Epithelial cell of esophagus (primary cell): ENCODE data around the gene DYNC2H1.

Source experiments
- DNase-seq: peaks from one replicate; pipeline ENCODE4 v3.0.0; 2010; ENCODE audit warnings: low read depth
- H3K4me3 ChIP-seq: 2 replicates; pipeline ENCODE4 v1.5.1; 2011; ENCODE audit warnings: mild to moderate bottlenecking, low read length, control low read depth
- TF ChIP-seq, protein P1 (sequence below): IDR thresholded peaks from 2 replicates; pipeline ENCODE4 v1.5.1; 2011; ENCODE audit warnings: low read depth, mild to moderate bottlenecking, low read length, control low read depth, inconsistent platforms; ENCODE audit not compliant: insufficient read depth; ENCODE audit errors: missing control alignments

DYNC2H1 gene

DNA sequence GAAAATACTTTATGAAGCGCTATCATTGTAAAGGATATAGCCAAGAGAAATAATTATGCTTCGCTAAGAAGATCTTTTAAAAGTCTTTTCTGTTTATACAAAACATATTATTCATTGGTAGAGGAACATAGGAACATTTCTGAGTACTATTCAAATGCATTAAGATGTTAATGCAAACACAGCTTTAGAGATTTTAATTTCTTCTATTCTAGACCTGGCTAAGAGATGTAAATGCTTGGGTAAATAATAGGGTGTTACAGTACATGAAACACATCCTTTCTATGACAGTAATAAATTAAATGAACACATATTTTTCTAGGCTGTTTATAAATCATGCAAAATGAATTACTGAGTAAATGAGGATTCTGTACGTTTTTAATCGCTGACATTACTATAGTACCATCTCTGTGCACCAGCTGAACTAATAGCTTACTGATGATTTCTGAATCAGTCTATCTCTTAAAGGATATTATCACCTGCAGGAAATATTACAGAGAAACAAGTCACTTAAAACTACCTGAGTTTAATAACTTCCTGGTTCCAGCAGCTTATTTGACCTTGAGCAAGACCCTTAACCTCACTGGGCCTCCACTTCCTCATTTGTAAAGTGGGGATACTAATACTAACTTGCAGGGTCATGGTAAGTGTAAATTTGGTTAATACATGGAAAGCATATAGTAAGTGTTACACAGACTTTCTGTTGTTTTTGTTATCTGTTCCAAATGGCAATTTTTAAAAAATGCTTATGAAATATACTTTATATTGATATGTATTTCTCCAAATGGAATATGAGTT lies 344.9 kb downstream of the DYNC2H1 start:
- no peak for DNase-seq
- no peak overlapping the region for H3K4me3 ChIP-seq
- TF ChIP-seq, protein P1, sequence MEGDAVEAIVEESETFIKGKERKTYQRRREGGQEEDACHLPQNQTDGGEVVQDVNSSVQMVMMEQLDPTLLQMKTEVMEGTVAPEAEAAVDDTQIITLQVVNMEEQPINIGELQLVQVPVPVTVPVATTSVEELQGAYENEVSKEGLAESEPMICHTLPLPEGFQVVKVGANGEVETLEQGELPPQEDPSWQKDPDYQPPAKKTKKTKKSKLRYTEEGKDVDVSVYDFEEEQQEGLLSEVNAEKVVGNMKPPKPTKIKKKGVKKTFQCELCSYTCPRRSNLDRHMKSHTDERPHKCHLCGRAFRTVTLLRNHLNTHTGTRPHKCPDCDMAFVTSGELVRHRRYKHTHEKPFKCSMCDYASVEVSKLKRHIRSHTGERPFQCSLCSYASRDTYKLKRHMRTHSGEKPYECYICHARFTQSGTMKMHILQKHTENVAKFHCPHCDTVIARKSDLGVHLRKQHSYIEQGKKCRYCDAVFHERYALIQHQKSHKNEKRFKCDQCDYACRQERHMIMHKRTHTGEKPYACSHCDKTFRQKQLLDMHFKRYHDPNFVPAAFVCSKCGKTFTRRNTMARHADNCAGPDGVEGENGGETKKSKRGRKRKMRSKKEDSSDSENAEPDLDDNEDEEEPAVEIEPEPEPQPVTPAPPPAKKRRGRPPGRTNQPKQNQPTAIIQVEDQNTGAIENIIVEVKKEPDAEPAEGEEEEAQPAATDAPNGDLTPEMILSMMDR: no peak

DNA sequence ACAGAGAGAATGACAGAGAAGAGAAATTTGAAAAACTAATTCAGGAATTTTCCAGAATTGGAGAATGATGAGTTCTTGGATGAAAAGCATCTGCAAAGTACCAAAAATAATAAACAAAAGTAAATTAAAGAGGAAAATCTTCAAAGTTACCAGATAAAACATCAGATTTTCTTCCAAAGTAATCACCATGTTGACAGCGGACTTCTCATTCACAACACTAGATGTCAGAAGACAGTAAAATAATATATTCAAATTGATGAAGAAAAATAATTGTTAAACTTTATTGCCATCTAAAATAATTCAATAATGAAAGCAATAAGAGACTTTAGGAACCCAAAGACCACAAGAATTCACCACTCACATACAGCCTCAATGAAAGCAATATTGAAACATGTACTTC lies 355.2 kb downstream of the DYNC2H1 start:
- H3K4me3 ChIP-seq: no peak overlapping the region
- TF ChIP-seq, protein P1: peak; percentile 9
- no peak for DNase-seq

DNA sequence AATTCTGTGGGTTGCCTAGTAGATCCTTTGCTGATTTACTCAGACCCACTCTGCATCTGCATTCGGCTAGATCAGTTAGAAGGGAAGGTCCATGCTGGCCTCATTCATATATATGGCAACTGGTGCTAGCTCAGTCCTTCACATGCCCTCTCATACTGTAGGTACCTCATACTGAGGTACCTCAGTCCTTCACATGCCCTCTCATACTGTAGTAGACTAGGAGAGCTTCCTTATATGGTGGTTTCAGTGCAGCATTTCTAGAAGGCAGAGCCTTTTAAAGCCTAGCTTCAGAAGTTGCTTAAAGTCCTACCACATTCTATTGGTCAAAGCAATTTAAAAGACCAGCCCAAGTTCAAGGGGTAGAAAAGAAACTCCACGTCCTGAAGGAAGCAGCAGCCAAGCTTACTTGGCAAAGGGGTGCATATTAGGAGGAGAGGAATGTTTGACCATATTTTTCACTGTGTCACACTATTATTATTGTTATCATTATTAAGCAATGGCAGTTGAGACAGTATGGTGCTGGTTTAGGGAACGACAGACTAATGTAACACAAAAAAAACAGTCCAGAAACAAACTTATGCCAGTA lies 356.4 kb downstream of the DYNC2H1 start:
- TF ChIP-seq, protein P1: no peak
- DNase-seq: no peak
- H3K4me3 ChIP-seq: no peak overlapping the region

DNA sequence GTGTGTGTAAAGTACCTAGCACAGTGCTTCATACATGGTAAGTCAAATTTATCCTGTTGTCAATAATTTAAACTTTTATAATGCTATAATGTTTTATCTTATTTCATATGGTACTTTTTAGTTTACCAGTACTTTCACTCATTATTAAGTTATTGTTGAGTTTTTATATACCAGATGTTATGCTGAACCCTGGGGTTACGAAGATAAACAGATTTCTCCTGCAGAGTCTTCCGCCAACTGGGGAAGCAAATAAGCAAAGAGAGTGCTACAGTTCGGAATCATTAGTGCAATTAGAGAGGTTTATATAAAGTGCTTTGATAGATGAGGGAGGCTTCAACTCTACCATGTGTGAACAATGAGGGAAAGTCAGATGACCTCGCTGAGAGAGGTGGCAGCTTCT lies 362.3 kb downstream of the DYNC2H1 start:
- H3K4me3 ChIP-seq: no peak overlapping the region
- TF ChIP-seq, protein P1: no peak
- no peak for DNase-seq

DNA sequence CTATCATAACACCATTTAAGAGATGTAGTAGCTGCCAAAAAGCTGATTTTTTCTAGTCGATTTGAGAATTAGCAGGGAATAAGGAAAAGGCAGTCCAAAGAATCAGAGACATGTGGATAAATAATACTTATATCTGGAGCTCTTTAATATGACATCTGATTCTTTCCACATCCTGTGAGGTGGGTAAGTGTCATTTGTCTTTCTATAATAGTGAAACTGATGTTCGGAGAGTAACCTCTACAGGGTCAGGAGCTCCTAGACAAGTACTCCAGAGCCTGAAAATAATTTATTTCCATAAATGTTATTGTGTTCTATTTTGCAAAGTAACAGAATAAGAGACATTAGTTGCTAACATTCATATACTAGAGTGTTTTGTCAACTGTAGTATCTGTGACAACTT lies 367.6 kb downstream of the DYNC2H1 start:
- TF ChIP-seq, protein P1: no peak
- DNase-seq: no peak
- H3K4me3 ChIP-seq: no peak overlapping the region

DNA sequence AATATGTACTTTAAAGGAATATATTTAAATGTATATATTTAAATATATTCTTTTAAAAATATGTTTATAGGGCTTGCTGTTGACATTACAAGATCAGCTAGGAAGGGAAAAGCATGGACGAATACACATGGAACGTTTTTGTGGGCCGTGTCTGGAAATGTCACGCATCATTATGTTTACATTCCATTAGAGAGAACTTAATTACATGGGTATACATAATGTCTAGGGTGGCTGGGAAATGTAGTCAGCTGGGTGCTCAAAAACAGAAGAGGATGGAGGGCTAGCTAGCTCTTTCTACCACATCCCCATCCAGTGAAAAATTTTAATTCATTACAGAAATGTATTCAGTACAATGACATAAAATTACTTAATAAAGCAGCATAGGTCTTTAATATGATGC lies 371.2 kb downstream of the DYNC2H1 start:
- no peak for DNase-seq
- H3K4me3 ChIP-seq: no peak overlapping the region
- TF ChIP-seq, protein P1: no peak
